GM21825 (cell line): ENCODE measurements around the gene ADGRV1.
"Not testable (repeated sequence)": the region's sequence is repeated elsewhere in the genome, so short reads cannot be mapped to it uniquely, and the experiment has no call there.

ENCODE experiments used
- ATAC-seq: cut with Tn5 transposase; IDR thresholded peaks from one replicate; pipeline ENCODE4 v1.9.1; 2021; ENCODE audit warnings: mild to moderate bottlenecking, moderate library complexity; ENCODE audit not compliant: unreplicated experiment

The ADGRV1 gene

DNA sequence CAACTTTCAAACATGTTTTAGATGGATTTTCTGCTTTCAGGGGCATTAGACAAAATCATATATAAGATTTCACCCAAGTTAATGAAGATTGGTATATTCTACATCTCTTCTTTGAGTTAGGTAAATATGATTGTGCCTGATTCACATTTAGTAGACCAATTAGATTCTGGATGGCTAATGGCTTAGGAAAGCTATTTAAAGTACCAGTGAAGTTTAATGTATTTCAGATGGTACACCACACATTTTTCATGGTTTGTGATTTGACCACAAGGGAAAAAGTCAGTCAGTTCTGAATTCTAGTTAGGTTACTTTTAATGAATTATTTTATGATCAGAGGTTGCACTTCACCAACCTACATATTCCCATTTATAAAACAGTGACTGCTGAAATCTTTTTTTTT is 409.7 kb downstream of the ADGRV1 start:
- no peak for ATAC-seq

DNA sequence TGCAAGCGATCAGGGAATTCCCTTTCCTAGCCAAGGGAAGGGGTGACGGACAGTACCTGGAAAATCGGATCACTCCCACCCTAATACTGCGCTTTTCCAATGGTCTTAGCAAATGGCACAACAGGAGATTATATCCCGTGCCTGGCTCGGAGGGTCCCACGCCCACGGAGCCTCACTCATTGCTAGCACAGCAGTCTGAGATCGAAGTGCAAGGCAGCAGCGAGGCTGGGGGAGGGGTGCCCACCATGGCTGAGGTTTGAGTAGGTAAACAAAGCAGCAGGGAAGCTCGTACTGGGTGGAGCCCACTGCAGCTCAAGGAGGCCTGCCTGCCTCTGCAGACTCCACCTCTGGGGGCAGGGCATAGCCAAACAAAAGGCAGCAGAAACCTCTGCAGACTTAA is 411.3 kb downstream of the ADGRV1 start:
- not testable (repeated sequence) for ATAC-seq

DNA sequence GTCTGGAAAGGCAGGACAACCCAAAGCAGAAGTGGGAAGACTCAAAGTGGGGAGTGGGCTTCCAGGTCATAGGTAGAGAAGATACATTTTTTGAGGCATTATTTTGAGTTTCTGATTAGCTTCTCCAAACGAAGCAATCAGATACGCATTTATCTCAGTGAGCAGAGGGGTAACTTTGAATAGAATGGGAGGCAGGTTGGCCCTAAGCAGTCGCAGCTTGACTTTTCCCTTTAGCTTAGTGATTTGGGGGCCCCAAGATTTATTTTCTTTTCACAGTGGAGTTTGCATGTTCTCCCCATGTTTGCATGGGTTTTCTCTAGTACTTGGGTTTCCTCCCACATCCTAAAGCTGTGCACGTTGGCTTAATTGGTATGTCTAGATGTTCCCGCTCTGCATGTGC is 422.6 kb downstream of the ADGRV1 start:
- no peak for ATAC-seq

DNA sequence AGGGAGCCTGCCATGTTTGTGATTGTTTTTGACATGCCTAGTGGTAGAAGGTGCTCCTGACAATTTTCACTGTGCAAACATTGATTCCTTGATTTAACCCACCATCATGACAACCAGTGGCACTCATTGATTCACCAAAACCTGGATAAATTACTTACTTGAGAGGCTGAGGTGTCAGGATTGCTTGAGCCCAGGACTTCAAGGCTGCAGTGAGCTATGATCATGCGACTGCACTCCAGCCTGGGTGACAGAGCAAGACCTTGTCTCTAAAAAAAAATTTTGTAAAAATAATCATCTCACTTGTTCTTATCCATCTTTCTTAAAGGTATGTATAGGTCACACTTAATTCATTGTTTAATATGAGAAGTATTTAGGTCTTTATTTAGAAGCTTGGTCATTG is 423.2 kb downstream of the ADGRV1 start:
- no peak for ATAC-seq

DNA sequence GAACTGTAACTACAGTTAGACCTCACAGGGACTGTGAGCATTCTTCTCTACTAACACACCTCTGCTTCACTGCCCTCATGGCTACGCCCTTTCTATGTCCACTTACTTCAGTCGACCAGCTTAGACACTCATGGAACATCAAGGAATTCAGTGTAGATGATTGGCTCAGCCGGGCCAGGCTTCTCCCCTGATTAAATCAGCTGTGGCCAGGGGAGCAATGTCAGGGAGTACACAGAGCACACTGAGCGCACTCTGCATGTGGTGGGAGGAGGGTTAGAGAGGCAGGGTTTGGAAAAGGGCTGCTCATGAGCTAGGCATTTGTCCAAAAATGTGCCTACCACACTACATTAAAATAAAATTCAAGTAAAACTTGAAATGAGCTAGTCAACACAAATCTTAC is 424.0 kb downstream of the ADGRV1 start:
- no peak for ATAC-seq

DNA sequence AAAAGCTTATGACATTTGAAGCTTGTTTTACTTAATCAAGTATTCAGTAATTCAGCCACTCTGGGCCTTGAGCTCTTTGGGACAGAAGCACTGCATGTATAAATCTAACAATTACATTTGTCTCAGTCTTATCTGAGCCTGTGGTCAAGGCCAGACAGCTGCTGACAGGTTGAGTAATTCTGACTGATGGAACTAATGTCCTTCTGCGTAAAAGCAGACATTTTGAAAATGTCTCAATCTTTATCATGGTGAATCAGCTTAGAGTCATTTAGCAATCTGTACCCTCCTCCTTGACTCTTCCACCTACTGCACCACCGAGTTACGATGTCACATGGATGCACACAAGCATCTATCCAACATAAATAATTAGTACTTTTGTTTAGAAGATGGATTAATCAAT is 424.6 kb downstream of the ADGRV1 start:
- no peak for ATAC-seq

DNA sequence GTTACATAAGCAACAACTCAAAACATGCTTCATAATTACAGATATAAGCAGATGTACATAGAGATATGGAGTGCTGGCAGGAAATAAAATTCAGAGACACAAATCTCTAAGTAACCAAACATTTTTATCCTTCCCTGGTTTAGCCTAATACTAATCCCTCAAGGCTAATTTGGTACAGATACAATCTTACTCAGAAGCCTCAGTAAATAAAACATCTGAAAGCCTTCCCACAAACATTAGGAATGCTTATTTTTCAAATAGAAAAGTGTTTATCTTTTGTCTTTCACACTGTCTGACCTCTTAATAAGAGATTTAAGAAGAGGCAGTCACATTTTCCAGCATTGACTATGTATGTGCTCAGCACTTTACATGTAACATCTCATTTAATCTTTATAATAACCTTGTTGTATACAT is 425.1 kb downstream of the ADGRV1 start:
- no peak for ATAC-seq

DNA sequence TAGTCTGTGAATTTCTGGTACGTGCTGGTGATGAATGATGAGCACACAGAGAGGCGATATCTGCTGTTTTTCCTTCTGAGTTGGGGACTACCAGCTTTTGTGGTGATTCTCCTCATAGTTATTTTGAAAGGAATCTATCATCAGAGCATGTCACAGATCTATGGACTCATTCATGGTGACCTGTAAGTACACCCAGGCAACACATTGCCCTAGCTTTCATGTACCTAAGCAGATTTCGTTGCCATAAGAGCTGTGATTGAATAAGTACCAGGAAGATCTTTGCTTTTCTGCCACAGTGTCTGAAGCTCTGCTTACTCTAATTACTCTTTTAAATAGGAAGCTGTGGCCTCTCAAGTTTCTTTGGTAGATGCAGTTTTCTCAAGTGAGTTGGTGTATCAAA is 426.7 kb downstream of the ADGRV1 start:
- ATAC-seq, result no peak

DNA sequence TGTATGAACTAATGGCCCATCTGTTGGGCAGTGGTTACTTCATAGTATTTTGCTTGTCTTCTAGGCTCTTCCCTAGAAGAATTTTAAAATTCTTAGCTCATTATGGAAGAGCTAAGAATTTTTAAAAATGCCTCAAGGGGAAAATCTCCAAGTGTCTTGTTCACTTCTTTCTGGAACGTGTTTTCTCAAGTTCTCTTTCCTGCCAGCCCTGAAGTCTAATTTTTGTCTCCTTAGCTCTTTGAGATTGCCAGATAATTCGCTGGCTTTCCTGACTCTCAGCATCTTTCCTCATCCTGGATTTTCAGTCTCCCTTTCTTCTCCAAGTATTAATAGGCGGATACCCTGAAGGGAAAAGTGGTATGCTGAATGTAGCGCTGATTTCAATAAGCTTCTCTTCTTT is 429.1 kb downstream of the ADGRV1 start:
- ATAC-seq, result no peak

DNA sequence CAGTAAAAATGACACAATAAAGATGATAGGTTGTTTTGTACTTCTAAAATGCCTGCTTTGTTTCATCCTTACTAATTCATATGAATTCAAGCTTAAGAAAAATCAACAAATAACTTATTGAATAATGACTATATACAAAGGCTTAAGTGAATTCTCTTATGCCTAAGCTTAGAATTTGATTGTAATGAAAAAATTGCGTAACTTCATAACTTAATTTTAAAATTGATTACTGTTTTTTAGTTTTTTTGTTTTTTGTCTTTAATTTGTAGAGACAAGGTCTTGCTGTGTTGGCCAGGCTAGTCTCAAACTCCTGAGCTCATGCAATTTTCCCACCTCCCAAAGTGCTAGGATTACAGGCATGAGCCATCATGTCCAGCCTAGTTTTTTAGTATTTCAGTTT is 432.6 kb downstream of the ADGRV1 start:
- ATAC-seq, result no peak

DNA sequence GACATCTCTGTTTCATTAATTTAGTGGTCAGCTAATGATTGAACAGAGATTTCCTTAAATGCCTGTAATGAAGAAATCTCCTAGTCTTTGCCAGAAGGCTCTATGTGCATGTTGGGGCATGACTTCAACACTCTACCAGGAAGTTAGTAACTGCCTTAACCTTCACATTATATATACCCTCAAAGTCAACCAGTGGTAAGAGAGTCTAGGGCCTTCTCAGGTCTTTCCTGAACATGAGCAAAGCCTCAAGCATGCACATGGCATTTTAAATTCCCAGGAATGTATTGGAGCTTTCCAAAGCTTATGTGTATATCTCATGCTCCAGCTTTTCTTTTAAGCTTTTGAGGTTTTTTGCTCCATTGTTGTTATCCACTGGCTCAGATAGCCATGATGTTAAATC is 436.2 kb downstream of the ADGRV1 start:
- ATAC-seq, result no peak

DNA sequence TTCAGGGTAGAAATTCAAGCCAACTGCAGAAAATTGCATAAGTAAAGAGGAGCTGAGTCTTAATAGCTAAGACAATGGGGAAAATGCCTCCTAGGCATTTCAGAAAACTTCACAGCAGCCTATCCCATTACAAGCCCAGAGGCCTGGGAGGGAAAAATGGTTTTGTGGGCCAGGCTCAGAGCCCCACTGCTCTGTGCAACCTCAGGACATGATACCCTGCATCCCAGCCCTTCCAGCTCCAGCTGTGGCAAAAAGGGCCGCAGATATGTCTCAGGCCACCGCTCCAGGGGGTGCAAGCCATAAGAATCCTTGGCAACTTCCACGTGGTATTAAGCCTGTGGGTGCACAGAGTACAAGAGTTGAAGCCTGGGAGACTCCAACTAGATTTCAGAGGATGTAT is 437.5 kb downstream of the ADGRV1 start:
- no peak for ATAC-seq

DNA sequence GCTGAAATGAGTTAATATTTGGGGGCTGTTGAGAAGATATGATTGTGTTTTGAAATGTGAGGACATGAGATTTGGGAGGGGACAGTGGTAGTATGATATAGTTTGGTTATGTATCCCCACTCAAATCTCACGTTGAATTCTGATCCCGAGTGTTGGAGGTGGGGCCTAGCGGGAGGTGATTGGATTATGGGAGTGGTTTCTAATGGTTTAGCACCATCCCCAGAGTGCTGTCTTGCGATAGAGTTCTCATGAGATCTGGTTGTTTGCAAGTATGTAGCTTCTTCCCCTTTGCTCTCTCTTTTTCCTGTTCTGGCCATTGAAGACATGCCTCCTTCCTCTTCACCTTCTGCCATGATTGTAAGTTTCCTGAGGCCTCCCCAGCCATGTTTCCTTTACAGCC is 438.5 kb downstream of the ADGRV1 start:
- no peak for ATAC-seq

DNA sequence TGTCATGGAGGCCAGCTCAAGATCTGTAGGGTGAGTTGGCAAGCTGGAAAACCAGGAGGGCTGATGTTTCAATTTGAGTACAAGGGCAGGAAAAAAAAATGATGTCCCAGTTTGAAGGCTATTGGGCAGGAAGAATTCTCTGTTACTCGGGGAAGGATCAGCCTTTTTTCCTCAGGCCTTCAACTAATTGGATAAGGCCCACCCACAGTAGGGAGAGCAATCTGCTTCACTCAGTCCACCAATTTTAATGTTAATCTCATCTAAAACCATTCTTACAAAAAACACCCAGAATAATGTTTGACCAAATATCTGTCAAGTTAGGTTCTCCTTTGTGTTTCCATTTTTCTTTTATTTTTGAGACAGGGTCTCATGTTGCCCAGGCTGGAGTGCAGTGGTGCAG is 442.1 kb downstream of the ADGRV1 start:
- ATAC-seq, result no peak

DNA sequence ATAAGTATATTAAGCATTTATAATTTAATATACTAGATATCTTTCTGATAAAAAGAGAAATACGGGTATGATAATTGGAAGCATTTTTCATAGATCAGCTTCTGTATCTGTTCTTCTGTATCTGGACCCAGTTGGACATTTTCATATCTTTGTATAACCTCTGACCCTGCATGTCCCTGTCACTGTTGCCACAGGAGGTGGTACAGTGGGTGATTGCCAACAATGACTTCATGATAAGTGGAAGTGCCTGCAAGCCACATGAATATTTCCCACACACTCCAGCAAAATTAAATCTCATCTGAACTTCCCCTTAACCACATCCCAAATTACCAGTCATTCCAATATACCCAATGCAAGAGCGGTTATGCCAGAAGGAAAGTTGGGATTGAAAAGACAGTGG is 448.1 kb downstream of the ADGRV1 start:
- no peak for ATAC-seq

DNA sequence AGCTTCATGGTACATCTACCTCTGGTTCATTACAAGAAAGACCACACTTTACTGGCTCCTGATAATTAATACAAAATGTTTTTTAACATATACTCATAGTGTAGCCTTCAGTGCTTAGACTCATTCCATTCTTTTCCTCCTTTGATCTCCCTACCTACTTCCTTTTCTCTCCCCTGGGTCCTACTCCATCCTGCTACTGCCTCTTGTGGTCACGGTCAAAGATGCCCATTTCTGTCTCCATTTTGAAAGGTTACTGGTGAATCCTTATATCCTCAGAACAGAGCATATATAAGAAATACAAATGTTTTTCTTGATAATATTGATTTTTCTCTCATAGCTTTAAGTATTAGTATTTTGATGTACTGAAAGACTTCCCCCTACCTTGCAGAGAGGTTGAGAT is 448.7 kb downstream of the ADGRV1 start:
- no peak for ATAC-seq

DNA sequence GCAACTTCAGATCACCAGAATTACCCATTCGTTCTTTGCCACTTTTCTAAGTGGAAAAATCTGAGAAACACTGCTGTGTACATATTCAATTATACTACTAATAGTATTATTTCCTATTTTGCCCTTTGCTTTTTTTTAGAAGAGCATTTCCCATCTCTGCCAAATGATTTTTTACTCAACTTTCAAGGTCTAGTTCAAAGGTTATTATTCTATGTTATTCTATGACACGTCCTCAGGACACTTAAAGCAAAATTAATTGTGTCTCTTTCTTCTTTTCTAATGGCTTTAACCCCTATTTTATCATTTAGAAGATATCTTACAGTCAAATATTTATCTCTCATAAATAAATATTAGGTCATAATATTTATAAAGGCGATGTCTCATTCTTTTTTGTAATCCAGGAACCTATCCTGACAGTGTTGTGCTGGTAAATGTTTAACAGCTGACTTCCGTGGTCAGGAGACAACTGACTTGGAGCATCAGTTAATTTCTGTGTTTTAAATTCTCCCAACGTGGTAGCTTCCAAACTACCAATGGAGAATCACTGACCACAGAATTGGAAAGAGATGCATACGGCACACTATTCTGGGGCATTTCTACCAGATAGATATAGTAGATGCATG is 449.3 kb downstream of the ADGRV1 start:
- ATAC-seq, result no peak

DNA sequence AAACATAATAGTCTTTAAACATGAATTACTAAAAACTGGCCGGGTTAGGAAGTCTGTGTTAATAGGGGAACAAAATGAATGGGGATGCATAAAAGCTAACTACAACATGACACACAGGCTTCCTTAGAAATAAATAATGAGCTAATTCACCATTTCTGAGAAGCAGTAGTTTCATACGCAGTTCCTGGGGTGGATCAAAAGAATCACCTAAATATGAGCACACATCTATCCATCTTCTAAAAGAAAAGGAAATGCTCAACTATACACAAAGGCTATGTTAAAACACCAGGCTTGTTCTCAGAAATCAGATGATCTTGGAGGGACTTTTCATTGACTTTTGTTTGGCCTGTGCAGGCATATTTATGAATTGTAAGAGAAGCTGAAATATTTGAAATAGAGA is 451.5 kb downstream of the ADGRV1 start:
- ATAC-seq, result no peak

DNA sequence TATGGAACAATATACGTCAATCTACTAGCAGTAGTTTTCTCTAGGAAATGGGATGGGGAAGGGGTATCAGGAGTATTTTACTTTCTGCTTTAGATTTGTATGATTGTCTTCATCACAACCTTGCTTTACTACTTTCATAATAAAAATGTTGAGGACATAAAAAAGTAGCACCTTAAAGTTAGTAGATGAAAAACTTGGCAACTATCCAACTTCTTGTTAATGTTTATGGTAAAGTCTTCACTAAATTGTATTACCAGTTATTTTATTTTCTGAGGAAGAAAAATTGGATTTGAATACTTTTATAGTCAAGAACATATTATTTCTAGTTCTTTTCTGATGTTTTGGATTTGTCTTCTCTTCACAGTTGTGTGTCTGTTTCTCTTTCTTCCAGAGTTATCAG is 452.4 kb downstream of the ADGRV1 start:
- no peak for ATAC-seq

DNA sequence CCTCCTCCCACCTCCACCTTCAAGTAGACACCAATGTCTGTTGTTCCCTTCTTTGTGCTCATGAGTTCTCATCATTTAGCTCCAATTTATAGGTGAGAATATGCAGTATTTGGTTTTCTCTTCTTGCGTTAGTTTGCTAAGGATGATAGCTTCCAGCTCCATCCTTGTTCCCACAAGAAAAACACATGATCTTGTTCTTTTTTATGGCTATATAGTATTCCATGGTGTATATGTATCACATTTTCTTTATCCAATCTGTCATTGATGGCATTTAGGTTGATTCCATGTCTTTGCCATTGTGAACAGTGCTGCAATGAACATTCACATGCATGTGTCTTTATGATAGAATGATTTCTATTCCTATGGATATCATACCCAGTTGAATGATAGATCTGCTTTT is 454.3 kb downstream of the ADGRV1 start:
- not testable (repeated sequence) for ATAC-seq

DNA sequence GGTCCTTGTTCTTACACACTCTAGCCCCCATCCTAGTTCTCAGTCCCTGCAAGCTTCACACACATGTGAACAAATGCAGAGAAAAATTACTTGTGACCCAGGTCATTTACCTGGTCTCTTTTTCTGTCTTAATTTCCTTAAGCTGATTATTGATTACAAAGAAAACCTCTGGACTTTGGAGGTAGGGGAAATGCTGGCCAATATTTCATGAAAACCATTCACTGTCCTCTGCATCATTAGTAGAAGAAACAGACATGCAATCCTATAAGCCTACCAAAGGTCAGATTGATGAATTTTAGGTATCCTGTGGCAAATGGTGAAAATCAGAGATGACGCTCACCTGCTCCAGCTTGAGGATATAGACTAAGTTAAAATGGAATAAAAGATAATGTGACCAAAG is 457.7 kb downstream of the ADGRV1 start:
- no peak for ATAC-seq

DNA sequence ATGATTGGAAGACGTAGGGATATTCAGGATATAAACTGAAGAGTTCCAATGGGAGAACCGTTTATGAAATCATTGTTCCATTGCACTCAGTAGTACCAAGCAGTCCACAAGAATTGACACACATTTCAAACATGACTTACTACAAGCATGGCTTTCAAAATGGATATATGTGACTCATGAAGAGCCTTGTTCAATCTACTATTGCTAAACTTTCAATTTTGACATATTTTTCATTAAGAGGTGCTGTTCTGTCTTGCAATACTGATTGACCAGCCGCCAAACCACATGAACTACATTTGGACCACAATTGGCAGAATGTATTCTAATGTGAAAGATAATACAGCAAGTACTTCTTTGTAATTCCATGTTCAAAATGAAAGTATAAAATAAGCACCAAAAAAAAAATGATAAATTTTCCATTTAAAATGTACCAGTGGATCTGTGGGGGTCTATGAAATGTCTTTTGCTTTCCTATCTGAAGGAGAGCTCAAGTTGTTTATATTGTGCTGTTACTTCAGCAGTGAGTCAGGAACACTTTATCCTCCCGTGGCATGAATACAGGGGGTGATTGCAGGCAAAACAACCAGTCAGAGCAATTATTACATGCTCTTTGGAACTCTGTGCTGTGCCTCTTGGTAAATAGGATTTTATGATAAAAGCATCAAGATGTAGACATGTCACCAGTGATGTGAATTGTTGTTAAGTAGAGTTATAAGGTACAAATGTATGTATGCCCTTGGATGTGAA is 458.5 kb downstream of the ADGRV1 start:
- ATAC-seq, result no peak

DNA sequence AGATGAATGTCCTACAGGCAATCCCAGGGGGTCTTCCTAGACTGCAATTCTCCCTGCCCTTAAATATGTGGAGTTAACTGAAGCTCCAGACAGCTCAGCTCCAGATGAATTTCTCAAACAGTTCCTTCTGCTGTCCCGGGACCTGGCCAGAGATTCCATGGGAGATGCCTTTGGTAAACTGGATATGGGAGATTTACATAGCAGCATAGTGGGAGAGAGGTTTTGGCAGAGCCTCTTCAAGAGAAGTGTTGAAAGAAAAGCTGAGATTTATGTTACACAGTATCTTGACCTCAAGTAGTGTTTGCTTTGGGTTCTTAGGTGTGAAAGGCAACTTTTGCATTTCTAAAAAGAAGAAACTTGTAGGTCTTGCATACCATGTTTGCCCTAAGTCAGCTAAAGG is 459.6 kb downstream of the ADGRV1 start:
- ATAC-seq, result no peak
